ENCODE data around the gene APCDD1L. TPM values are rescaled to one million over a fixed set of nuclear protein-coding genes. Genes with fewer than 3 reads are reported as not detected.

Gene APCDD1L
- total RNA-seq, 1 experiment from 2014 or later = 2.4 TPM

GRCh38 chr20:58504566-58504965, 10.6 kb downstream of the APCDD1L start:
- POLR2A ChIA-PET = no interaction called here
- Mint-ChIP-seq H3K4me3 (no peak overlapping the region), H3K27me3 (ENCODE audit: low read depth) (peaks cover 15% of the 10 kb centered on the region), H3K27ac (no peak overlapping the region), H3K36me3 (peaks cover 14% of the 10 kb centered on the region), H3K9me3 (peaks cover 49% of the 10 kb centered on the region), H3K4me1 (no peaks in the 10 kb centered on the region)
- ATAC-seq = no peak
- no peak for DNase-seq (ENCODE audit: low spot score)
- TF ChIP-seq PRRX2 (CRISPR knock-in tag; IDR thresholded peaks at IDR 0.05) (no peak), AFF4 (CRISPR knock-in tag; IDR thresholded peaks at IDR 0.05; ENCODE audit: borderline replicate concordance) (no peak), EMX1 (CRISPR knock-in tag; IDR thresholded peaks at IDR 0.05) (no peak), ATF1 (CRISPR knock-in tag; IDR thresholded peaks at IDR 0.05) (no peak), ATF2 (CRISPR knock-in tag; IDR thresholded peaks at IDR 0.05; ENCODE audit: borderline replicate concordance, low read depth) (no peak), NFE2L1 (CRISPR knock-in tag; IDR thresholded peaks at IDR 0.05) (no peak), ARID4B (CRISPR knock-in tag; IDR thresholded peaks at IDR 0.05; ENCODE audit: borderline replicate concordance) (no peak), AR (CRISPR knock-in tag; IDR thresholded peaks at IDR 0.05) (no peak), ZNF219 (CRISPR knock-in tag; IDR thresholded peaks at IDR 0.05; ENCODE audit: borderline replicate concordance) (no peak), GABPB1 (CRISPR knock-in tag; IDR thresholded peaks at IDR 0.05) (no peak), IRF2 (CRISPR knock-in tag; IDR thresholded peaks at IDR 0.05; ENCODE audit: borderline replicate concordance, low read depth) (no peak)
- CTCF ChIA-PET = no interaction called here

GRCh38 chr20:58503668-58504067, 11.5 kb downstream of the APCDD1L start:
- no peak for DNase-seq (ENCODE audit: low spot score)
- Mint-ChIP-seq H3K9me3 (peaks cover 55% of the 10 kb centered on the region), H3K4me3 (no peak overlapping the region), H3K36me3 (peaks cover 14% of the 10 kb centered on the region), H3K27ac (no peak overlapping the region), H3K27me3 (ENCODE audit: low read depth) (peaks cover 18% of the 10 kb centered on the region), H3K4me1 (no peaks in the 10 kb centered on the region)
- ATAC-seq = no peak
- ChIA-PET CTCF (interaction anchor here (1.0 to 1.2 kb wide), 2 partner anchors 11 to 335 kb away, joined by 3 to 4 read pairs; no protein-coding TSS in a partner anchor), POLR2A (no interaction called here)
- no peak for TF ChIP-seq ZNF671 (CRISPR knock-in tag; IDR thresholded peaks at IDR 0.05)
- no peak for TF ChIP-seq OVOL2 (CRISPR knock-in tag; IDR thresholded peaks at IDR 0.05; ENCODE audit: borderline replicate concordance)
- TF ChIP-seq ZNF263 (CRISPR knock-in tag; IDR thresholded peaks at IDR 0.05; ENCODE audit: low read depth) = no peak
- TF ChIP-seq ZSCAN18 (CRISPR knock-in tag; IDR thresholded peaks at IDR 0.05) = no peak
- no peak for TF ChIP-seq GTF2I (CRISPR knock-in tag; conservative IDR thresholded peaks at IDR 0.05)
- no peak for TF ChIP-seq KAT7 (CRISPR knock-in tag; IDR thresholded peaks at IDR 0.05; ENCODE audit: borderline replicate concordance)
- no peak for TF ChIP-seq ESRRA (CRISPR knock-in tag; IDR thresholded peaks at IDR 0.05; ENCODE audit: borderline replicate concordance)
- TF ChIP-seq STAT6 (CRISPR knock-in tag; conservative IDR thresholded peaks at IDR 0.05; ENCODE audit: low read depth) = no peak
- no peak for TF ChIP-seq SOX15 (CRISPR knock-in tag; IDR thresholded peaks at IDR 0.05)
- no peak for TF ChIP-seq EMX1 (CRISPR knock-in tag; IDR thresholded peaks at IDR 0.05)
